Bronchial epithelial cell (primary cell): Measurements from ENCODE around the gene LIX1L. TPM values are rescaled to one million over a fixed set of nuclear protein-coding genes. Genes with fewer than 3 reads are reported as not detected.

Experiments used
- DNase-seq: peaks from one replicate; pipeline ENCODE4 v3.0.0-alpha.2; 2010; ENCODE audit warnings: low read depth
- FAIRE-seq: peaks from 2 replicates; lab custom pipeline; 2011; peaks lifted over from hg19 to GRCh38; lab: Jason Lieb, UNC
- H3K27me3 ChIP-seq: 2 replicates; pipeline ENCODE4 v1.5.1; 2011; ENCODE audit warnings: low read length; ENCODE audit not compliant: control insufficient read depth, insufficient read depth
- H3K36me3 ChIP-seq: 2 replicates; pipeline ENCODE4 v1.5.1; 2011; ENCODE audit warnings: low read length; ENCODE audit not compliant: control insufficient read depth, insufficient read depth
- H3K4me3 ChIP-seq: 2 replicates; pipeline ENCODE4 v1.5.1; 2011; ENCODE audit warnings: mild to moderate bottlenecking, low read depth, low read length, control low read depth
- total RNA-seq: library from RNA; depleted of rRNA; stranded (reverse); fragments of >200 nt; gene quantifications from 2 replicates; pipeline ENCODE4 v1.2.1, GENCODE V29; 2014
- TF ChIP-seq, protein P1 (sequence below): IDR thresholded peaks from 2 replicates; pipeline ENCODE4 v1.5.1; 2011; ENCODE audit warnings: mild to moderate bottlenecking, moderate library complexity, low read length, control low read depth, inconsistent platforms; ENCODE audit not compliant: insufficient read depth, severe bottlenecking

Gene LIX1L
- total RNA-seq, 1 donor from 2014 or later, result 3.4 TPM

GRCh38 chr1:145959333-145959732 lies 1.5 kb upstream of the LIX1L start:
- TF ChIP-seq, protein P1, sequence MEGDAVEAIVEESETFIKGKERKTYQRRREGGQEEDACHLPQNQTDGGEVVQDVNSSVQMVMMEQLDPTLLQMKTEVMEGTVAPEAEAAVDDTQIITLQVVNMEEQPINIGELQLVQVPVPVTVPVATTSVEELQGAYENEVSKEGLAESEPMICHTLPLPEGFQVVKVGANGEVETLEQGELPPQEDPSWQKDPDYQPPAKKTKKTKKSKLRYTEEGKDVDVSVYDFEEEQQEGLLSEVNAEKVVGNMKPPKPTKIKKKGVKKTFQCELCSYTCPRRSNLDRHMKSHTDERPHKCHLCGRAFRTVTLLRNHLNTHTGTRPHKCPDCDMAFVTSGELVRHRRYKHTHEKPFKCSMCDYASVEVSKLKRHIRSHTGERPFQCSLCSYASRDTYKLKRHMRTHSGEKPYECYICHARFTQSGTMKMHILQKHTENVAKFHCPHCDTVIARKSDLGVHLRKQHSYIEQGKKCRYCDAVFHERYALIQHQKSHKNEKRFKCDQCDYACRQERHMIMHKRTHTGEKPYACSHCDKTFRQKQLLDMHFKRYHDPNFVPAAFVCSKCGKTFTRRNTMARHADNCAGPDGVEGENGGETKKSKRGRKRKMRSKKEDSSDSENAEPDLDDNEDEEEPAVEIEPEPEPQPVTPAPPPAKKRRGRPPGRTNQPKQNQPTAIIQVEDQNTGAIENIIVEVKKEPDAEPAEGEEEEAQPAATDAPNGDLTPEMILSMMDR, result no peak
- Histone ChIP-seq H3K4me3 (no peak overlapping the region), H3K27me3 (no peaks in the 10 kb centered on the region), H3K36me3 (no peaks in the 10 kb centered on the region)
- FAIRE-seq (no peak), DNase-seq (no peak)

- TF ChIP-seq, protein P1, result no peak
- FAIRE-seq (no peak), DNase-seq (no peak)
- no peaks in the 10 kb centered on the region for H3K27me3 ChIP-seq
- no peak overlapping the region for H3K4me3 ChIP-seq
- no peaks in the 10 kb centered on the region for H3K36me3 ChIP-seq
Observed at GRCh38 chr1:145958734-145959133, 917 bp upstream of the LIX1L start.

GRCh38 chr1:145956781-145957442 lies 905 bp downstream of the LIX1L start:
- FAIRE-seq, result no peak

DNA sequence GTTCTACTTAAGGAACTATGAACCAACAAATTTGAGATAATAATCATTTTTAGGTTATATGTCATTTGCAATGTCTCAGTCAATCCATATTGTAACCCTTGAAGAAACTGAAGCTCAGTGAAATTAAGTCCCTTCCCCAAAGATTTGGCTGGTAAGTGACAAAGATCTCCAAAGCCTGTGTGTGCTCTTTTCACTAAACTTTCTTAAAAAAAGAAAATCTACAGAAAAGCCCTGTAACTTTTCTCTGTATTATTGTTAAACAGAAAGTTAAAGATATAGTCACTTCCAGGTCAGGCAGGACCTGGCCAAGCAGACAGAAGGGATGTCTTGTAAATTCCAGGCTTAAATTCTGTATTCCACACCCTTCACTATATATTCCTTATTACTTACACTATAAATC lies 1.5 kb downstream of the LIX1L start:
- FAIRE-seq, result no peak
- Histone ChIP-seq H3K27me3 (no peaks in the 10 kb centered on the region), H3K36me3 (no peaks in the 10 kb centered on the region), H3K4me3 (no peak overlapping the region)
- DNase-seq, result no peak
- TF ChIP-seq, protein P1, result no peak

More at GRCh38 chr1:145956781-145957442, 905 bp downstream of the LIX1L start:
- no peaks in the 10 kb centered on the region for H3K36me3 ChIP-seq
- TF ChIP-seq, protein P1, result no peak
- no peak for DNase-seq
- peak overlapping the region; percentile 59 for H3K4me3 ChIP-seq
- no peaks in the 10 kb centered on the region for H3K27me3 ChIP-seq

- Histone ChIP-seq H3K36me3 (no peaks in the 10 kb centered on the region), H3K4me3 (no peak overlapping the region), H3K27me3 (no peaks in the 10 kb centered on the region)
- DNase-seq (no peak), FAIRE-seq (no peak)
- TF ChIP-seq, protein P1, result no peak
Observed at GRCh38 chr1:145955436-145955835, 2.4 kb downstream of the LIX1L start.

DNA sequence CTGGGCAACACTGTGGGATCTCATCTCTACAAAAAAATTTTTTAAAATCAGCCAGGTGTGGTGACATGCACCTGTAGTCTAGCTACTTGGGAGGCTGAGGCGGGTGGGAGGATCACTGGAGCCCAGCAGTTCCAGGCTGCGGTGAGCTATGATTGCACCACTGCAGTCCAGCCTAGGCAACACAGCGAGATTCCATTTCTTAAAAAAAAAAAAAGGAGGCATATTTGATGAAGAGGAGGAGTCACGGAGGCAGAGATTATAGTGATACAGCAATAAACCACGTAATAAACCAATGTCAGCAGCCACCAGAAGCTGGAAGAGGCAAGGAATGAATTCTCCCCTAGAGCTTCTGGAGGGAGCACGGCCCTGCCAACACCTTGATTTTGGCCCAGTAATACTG lies 4.0 kb downstream of the LIX1L start:
- no peaks in the 10 kb centered on the region for H3K36me3 ChIP-seq
- FAIRE-seq (no peak), DNase-seq (no peak)
- TF ChIP-seq, protein P1, result no peak
- H3K27me3 ChIP-seq, result no peaks in the 10 kb centered on the region
- H3K4me3 ChIP-seq, result no peak overlapping the region
